ENCODE results near the gene TMEM91. TPM values are rescaled to one million over a fixed set of nuclear protein-coding genes. Genes with fewer than 3 reads are reported as not detected.
"Not testable (repeated sequence)": the region's sequence is repeated elsewhere in the genome, so short reads cannot be mapped to it uniquely, and the experiment has no call there.

TMEM91 gene
- total RNA-seq, 1 donor from 2014 or later = 3.5 TPM

- no peak for DNase-seq (ENCODE audit: low read depth)
- TF ChIP-seq CTCF (conservative IDR thresholded peaks at IDR 0.05; ENCODE audit: low read depth, low read length) = no peak
- H3K4me3 ChIP-seq (ENCODE audit: low read depth, low read length) = no peak overlapping the region
These were observed 34.5 kb upstream of the TMEM91 start for GRCh38 chr19:41341669-41342490.

- DNase-seq (ENCODE audit: low read depth) = no peak
- H3K4me3 ChIP-seq (ENCODE audit: low read depth, low read length) = no peak overlapping the region
- TF ChIP-seq CTCF (conservative IDR thresholded peaks at IDR 0.05; ENCODE audit: low read depth, low read length) = no peak
These were observed 32.2 kb upstream of the TMEM91 start for GRCh38 chr19:41344162-41344561.

DNA sequence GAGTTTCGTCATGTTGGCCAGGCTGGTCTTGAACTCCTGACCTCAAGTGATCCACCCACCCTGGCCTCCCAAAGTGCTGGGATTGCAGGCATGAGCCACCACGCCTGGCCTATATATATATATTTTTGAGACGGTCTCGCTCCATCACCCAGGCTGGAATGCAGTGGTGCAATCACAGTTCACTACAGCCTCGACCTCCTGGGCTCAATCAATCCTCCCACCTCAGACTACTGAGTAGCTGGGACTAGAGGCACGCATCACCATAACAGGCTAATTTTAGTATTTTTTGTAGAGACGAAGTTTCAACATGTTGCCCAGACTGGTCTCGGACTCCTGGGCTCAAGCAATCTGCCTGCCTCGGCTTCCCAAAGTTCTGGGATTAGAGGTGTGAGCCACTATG is 29.4 kb upstream of the TMEM91 start:
- DNase-seq (ENCODE audit: low read depth); H3K4me3 ChIP-seq (ENCODE audit: low read depth, low read length): not testable (repeated sequence)

GRCh38 chr19:41350735-41351338 is 25.5 kb upstream of the TMEM91 start:
- peak overlapping the region; percentile 93 for H3K4me3 ChIP-seq (ENCODE audit: low read depth, low read length)
- no peak for DNase-seq (ENCODE audit: low read depth)
- TF ChIP-seq CTCF (conservative IDR thresholded peaks at IDR 0.05; ENCODE audit: low read depth, low read length) = no peak

DNA sequence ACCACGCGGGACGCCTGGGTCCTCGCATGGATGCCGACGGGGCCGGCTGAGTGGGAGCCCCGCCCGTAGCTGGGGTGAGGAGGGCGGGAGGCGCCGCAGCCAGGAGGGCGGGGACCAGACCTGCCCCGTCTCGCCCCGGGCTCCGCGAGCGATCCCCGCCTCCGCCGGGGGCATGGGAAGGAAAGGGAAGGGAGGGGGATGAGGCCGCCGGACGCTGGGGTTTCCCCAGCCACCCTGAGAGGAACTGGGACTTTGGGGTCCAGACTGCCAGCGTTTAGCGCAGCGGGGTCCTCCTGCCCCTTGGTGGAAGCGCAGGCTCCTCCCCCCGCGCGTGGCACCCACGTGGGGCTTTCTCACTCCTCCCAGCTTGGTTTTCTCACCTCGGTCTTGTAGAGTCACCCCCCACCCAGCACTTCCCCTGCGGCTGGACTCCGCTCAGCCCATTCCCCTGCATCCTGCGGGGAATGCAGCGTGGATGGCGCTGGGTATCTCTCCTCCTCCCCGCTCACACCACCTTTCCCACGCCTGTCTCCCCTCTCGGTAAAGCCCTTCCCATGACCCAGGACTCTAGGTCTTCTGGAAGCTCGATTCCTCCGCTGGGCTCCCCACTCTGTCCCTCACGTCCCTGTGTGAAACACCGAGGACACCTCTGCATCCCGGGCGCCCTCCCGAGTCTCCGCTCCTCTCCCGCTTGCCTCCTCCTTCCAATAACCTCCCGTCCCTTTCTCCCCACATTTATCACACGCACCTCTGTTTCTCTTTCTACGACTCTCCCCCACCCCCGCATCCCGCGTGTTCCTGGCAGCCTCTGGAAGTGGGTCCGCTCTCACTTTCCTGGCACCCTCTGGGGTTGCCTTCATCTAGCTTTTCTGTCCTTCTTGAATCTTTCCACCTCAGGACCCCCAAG is 24.7 kb upstream of the TMEM91 start:
- peak overlapping the region; percentile 93 for H3K4me3 ChIP-seq (ENCODE audit: low read depth, low read length)
- DNase-seq (ENCODE audit: low read depth) = no peak

DNA sequence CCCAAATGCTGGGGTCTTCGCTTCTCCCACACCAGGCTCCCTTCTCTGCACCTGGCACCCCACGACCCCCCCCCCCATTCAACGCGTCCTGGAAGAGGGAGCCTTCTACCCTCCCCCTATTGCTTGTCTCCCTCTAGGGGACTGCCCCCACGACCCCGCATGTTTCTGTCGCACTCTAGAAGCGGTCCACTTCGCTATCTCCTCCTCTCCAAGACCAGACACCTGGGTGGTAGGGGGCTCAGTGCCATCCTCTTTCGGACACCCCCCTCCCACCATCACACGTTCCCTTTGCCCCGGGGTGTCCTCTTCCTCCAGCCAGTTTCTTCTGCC is 24.1 kb upstream of the TMEM91 start:
- no peak for TF ChIP-seq CTCF (conservative IDR thresholded peaks at IDR 0.05; ENCODE audit: low read depth, low read length)
- DNase-seq (ENCODE audit: low read depth) = no peak
- peak overlapping the region; percentile 93 for H3K4me3 ChIP-seq (ENCODE audit: low read depth, low read length)

More for the DNA sequence above, 24.7 kb upstream of the TMEM91 start:
- TF ChIP-seq CTCF (conservative IDR thresholded peaks at IDR 0.05; ENCODE audit: low read depth, low read length) = no peak
